ENCODE data around the gene OSCP1. TPM values are rescaled to one million over a fixed set of nuclear protein-coding genes. Genes with fewer than 3 reads are reported as not detected.
A peak's percentile ranks its signal among the peaks of the same experiment; 100 is the strongest.

OSCP1 gene
- total RNA-seq, 4 donors from 2014 or later: 15.2 to 31.9 (median 19.5) TPM

- DNase-seq: no peak
- Histone ChIP-seq H3K4me3 (replicated peaks in 1 of 3) (no peak overlapping the region), H3K36me3 (no peaks in the 10 kb centered on the region), H3K4me1 (peaks cover 13 to 17% of the 10 kb centered on the region in 2 donors), H3K27me3 (no peaks in the 10 kb centered on the region), H3K27ac (no peak overlapping the region), H3K9me3 (no peaks in the 10 kb centered on the region)
- TF ChIP-seq CTCF (IDR thresholded peaks at IDR 0.05) (no peak), POLR2A (IDR thresholded peaks at IDR 0.05) (no peak)
- WGBS, 2 donors: 92 to 93% methylated on average over 4 of the region's 4 CpGs
- intact Hi-C loops (cut with DNase I): no loop called here
These were observed 1.7 kb downstream of the OSCP1 start for GRCh38 chr1:36448530-36449056.

- peak overlapping the region in 1 of 3 donors; percentile 10 for H3K27ac ChIP-seq
- H3K27me3 ChIP-seq: no peaks in the 10 kb centered on the region
- intact Hi-C loops (cut with DNase I): no loop called here
- TF ChIP-seq CTCF (IDR thresholded peaks at IDR 0.05) (no peak), POLR2A (IDR thresholded peaks at IDR 0.05) (no peak)
- H3K9me3 ChIP-seq: no peaks in the 10 kb centered on the region
- no peak for DNase-seq
- no peaks in the 10 kb centered on the region for H3K36me3 ChIP-seq
- H3K4me3 ChIP-seq (replicated peaks in 1 of 3): no peak overlapping the region
- peaks cover 13 to 17% of the 10 kb centered on the region in 2 donors for H3K4me1 ChIP-seq
These were observed 2.8 kb downstream of the OSCP1 start for GRCh38 chr1:36447450-36447849.

- no peak for DNase-seq
- TF ChIP-seq CTCF (IDR thresholded peaks at IDR 0.05): no peak
- TF ChIP-seq POLR2A (IDR thresholded peaks at IDR 0.05): no peak
- no peaks in the 10 kb centered on the region for H3K9me3 ChIP-seq
- intact Hi-C loops (cut with DNase I): no loop called here
- no peaks in the 10 kb centered on the region for H3K27me3 ChIP-seq
- no peak overlapping the region for H3K4me3 ChIP-seq (replicated peaks in 1 of 3)
- WGBS, 2 donors: 69 to 70% methylated on average over 5 of the region's 5 CpGs
- peak overlapping the region in 1 of 3 donors; percentile 10 for H3K27ac ChIP-seq
- H3K36me3 ChIP-seq: no peaks in the 10 kb centered on the region
- H3K4me1 ChIP-seq: peaks cover 13 to 17% of the 10 kb centered on the region in 2 donors
These were observed 3.5 kb downstream of the OSCP1 start for GRCh38 chr1:36446746-36447145.

DNA sequence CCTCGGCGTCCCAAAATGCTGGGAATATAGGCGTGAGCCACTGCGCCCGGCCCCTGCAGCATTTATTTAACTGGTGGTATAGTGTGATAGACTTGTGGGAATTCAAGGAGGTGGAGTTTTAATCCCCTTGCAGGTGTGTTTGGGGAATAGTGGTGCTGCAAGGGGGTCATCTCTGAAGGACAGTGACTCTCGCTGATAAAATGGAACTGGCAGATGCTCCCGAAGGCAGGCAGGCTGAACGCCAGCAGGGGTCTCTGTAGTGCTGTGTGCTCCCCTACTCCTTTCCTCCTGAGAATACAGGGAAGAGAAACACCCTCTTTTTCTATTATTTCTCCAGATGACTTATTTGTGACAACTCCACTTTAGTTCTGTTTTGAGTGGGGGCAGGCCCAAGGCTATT lies 4.0 kb downstream of the OSCP1 start:
- TF ChIP-seq CTCF (IDR thresholded peaks at IDR 0.05) (no peak), POLR2A (IDR thresholded peaks at IDR 0.05) (no peak)
- H3K27ac ChIP-seq: peak overlapping the region in 1 of 3 donors; percentile 10
- intact Hi-C loops (cut with DNase I): no loop called here
- WGBS, 2 donors: 59 to 62% methylated on average over 8 of the region's 8 CpGs
- peak; percentile 37 to 39 for DNase-seq
- H3K27me3 ChIP-seq: no peaks in the 10 kb centered on the region
- H3K36me3 ChIP-seq: no peaks in the 10 kb centered on the region
- H3K4me1 ChIP-seq: peaks cover 13 to 17% of the 10 kb centered on the region in 2 donors
- no peak overlapping the region for H3K4me3 ChIP-seq (replicated peaks in 1 of 3)
- H3K9me3 ChIP-seq: no peaks in the 10 kb centered on the region

DNA sequence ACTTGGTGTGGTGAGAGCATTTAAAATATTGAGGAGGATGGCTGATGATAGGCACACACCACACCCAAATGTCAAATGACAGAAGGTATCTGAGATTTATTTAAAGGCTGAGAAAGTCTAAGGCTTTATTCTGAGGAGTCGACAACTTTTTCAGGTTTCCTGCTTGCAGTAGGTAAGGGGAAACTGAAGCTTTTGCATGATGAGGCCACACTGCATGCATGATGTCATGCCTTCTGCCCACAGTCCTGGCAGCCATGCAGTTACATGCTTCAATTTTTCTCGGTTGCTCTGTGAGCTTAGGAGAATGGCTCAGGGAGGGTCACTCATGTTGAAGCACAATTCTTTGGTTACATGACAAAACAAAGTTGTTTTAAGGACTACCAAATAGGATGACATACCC lies 7.0 kb downstream of the OSCP1 start:
- intact Hi-C loops (cut with DNase I): no loop called here

More for the DNA sequence above, 7.0 kb downstream of the OSCP1 start:
- 64 to 92% methylated on average over 2 of the region's 2 CpGs for WGBS, 2 donors
- no peak for DNase-seq
- Histone ChIP-seq H3K36me3 (peaks cover 0 to 2% of the 10 kb centered on the region in 2 donors), H3K27me3 (no peaks in the 10 kb centered on the region), H3K4me3 (replicated peaks in 1 of 3) (no peak overlapping the region), H3K4me1 (peaks cover 9 to 18% of the 10 kb centered on the region in 2 donors), H3K27ac (no peak overlapping the region), H3K9me3 (no peaks in the 10 kb centered on the region)
- TF ChIP-seq POLR2A (IDR thresholded peaks at IDR 0.05) (no peak), CTCF (IDR thresholded peaks at IDR 0.05) (no peak)

All from thyroid gland (tissue), 4 donors.